Measurements from ENCODE around the gene LAMB2.

The LAMB2 gene

GRCh38 chr3:49121132-49121736 is 11.6 kb downstream of the LAMB2 start:
- DNase-seq (ENCODE audit: low read depth) = no peak

GRCh38 chr3:49120438-49121131 is 12.3 kb downstream of the LAMB2 start, which contains the start of gene USP19:
Gene USP19 (minus strand): TSS chr3:49120823. CDS start chr3:49119145, 1,678 bp downstream.
- peak; percentile 91 for DNase-seq (ENCODE audit: low read depth)

GRCh38 chr3:49120096-49120437 is 12.8 kb downstream of the LAMB2 start:
- no peak for DNase-seq (ENCODE audit: low read depth)

- DNase-seq (ENCODE audit: low read depth) = no peak
These were observed 13.4 kb downstream of the LAMB2 start for GRCh38 chr3:49119439-49119838.

GRCh38 chr3:49119036-49119435 is 13.8 kb downstream of the LAMB2 start:
- DNase-seq (ENCODE audit: low read depth) = no peak

GRCh38 chr3:49112262-49112661 is 20.6 kb downstream of the LAMB2 start:
- DNase-seq (ENCODE audit: low read depth) = no peak

- no peak for DNase-seq (ENCODE audit: low read depth)
These were observed 21.5 kb downstream of the LAMB2 start for GRCh38 chr3:49111347-49111746.

GRCh38 chr3:49110780-49111179 is 22.1 kb downstream of the LAMB2 start:
- no peak for DNase-seq (ENCODE audit: low read depth)

- no peak for DNase-seq (ENCODE audit: low read depth)
These were observed 24.5 kb downstream of the LAMB2 start for GRCh38 chr3:49108346-49108745.

- DNase-seq (ENCODE audit: low read depth) = peak; percentile 82
These were observed 28.2 kb downstream of the LAMB2 start, which contains the start of gene QARS1 for GRCh38 chr3:49104427-49105291. Gene QARS1 (minus strand): TSS chr3:49104757. CDS start chr3:49104733, 24 bp downstream.

- no peak for DNase-seq (ENCODE audit: low read depth)
These were observed 28.8 kb downstream of the LAMB2 start for GRCh38 chr3:49104052-49104426.

GRCh38 chr3:49100046-49100615 is 32.7 kb downstream of the LAMB2 start:
- DNase-seq (ENCODE audit: low read depth) = no peak

GRCh38 chr3:49098910-49099630 is 33.8 kb downstream of the LAMB2 start:
- no peak for DNase-seq (ENCODE audit: low read depth)

GRCh38 chr3:49098429-49098828 is 34.4 kb downstream of the LAMB2 start:
- DNase-seq (ENCODE audit: low read depth) = no peak

- peak; percentile 92 for DNase-seq (ENCODE audit: low read depth)
These were observed 38.7 kb downstream of the LAMB2 start, which contains the start of gene QRICH1 for GRCh38 chr3:49093853-49094767. Gene QRICH1 (minus strand): TSS chr3:49094071. CDS start chr3:49077017, 17,054 bp downstream.

GRCh38 chr3:49092938-49093852 is 39.7 kb downstream of the LAMB2 start:
- DNase-seq (ENCODE audit: low read depth) = peak; percentile 65

- no peak for DNase-seq (ENCODE audit: low read depth)
These were observed 51.4 kb downstream of the LAMB2 start for GRCh38 chr3:49081429-49081828.

- no peak for DNase-seq (ENCODE audit: low read depth)
These were observed 53.6 kb downstream of the LAMB2 start for GRCh38 chr3:49079270-49079669.

- no peak for DNase-seq (ENCODE audit: low read depth)
These were observed 56.2 kb downstream of the LAMB2 start for GRCh38 chr3:49076646-49077045.

GRCh38 chr3:49076116-49076515 is 56.7 kb downstream of the LAMB2 start:
- no peak for DNase-seq (ENCODE audit: low read depth)

Measured in T-helper 22 cell (primary cell).